HFFc6 (cell line): ENCODE results near the gene ATXN10. TPM values are rescaled to one million over a fixed set of nuclear protein-coding genes. Genes with fewer than 3 reads are reported as not detected.
A peak's percentile ranks its signal among the peaks of the same experiment; 100 is the strongest.

ENCODE experiments used
- DNase-seq: peaks from one replicate; pipeline ENCODE4 v3.0.0-alpha.2; 2018
- H3K27ac Mint-ChIP-seq: 2 replicates; pipeline ENCODE4 v1.8.0; 2020; ENCODE audit warnings: mild to moderate bottlenecking, mixed read lengths
- H3K27me3 Mint-ChIP-seq: 2 replicates; pipeline ENCODE4 v1.8.0; 2021; ENCODE audit warnings: mild to moderate bottlenecking, moderate library complexity, mixed read lengths; ENCODE audit not compliant: insufficient read depth
- H3K36me3 Mint-ChIP-seq: 2 replicates; pipeline ENCODE4 v1.8.0; 2021; ENCODE audit warnings: low read depth, mixed read lengths
- H3K4me1 Mint-ChIP-seq: 2 replicates; pipeline ENCODE4 v1.8.0; 2020; ENCODE audit warnings: low read depth, mixed read lengths
- H3K4me3 Mint-ChIP-seq: 2 replicates; pipeline ENCODE4 v1.8.0; 2020; ENCODE audit warnings: mild to moderate bottlenecking, moderate library complexity, mixed read lengths
- H3K9me3 Mint-ChIP-seq: 2 replicates; pipeline ENCODE4 v1.8.0; 2020; ENCODE audit warnings: mild to moderate bottlenecking, mixed read lengths
- CTCF ChIP-seq: fragments of 200-600 bp; sonication (generic); IDR thresholded peaks from 2 replicates; pipeline ENCODE4 v1.5.0; 2021; ENCODE audit warnings: antibody characterized with exemption, mild to moderate bottlenecking
- total RNA-seq, 6 experiments: library from RNA; stranded (reverse); fragmentation: NEBNext Ultra II Directional; extraction: Animal tissue kit (Norgen Biotek cat#: 25700); gene quantifications; 2 replicates in 1 of 6; 3 replicates in 5 of 6; pipeline ENCODE4 v1.2.3, GENCODE V29; 2021

The ATXN10 gene
- total RNA-seq, 6 experiments from 2014 or later, result 287 to 426 (median 370) TPM

- DNase-seq, result peak; percentile 20
- H3K27me3 Mint-ChIP-seq, result peaks cover 2% of the 10 kb centered on the region
- no peak overlapping the region for H3K4me3 Mint-ChIP-seq
Measured at GRCh38 chr22:45645526-45646414, 25.9 kb upstream of the ATXN10 start.

GRCh38 chr22:45647532-45648225 is 24.0 kb upstream of the ATXN10 start:
- no peak for TF ChIP-seq CTCF
- DNase-seq, result no peak
- peaks cover 14% of the 10 kb centered on the region for H3K27me3 Mint-ChIP-seq
- H3K4me1 Mint-ChIP-seq, result peaks cover 19% of the 10 kb centered on the region
- peaks cover 5% of the 10 kb centered on the region; the same call in 1 of the 2 replicates for H3K36me3 Mint-ChIP-seq
- H3K4me3 Mint-ChIP-seq, result no peak overlapping the region
- no peaks in the 10 kb centered on the region; the same call in 1 of the 2 replicates for H3K9me3 Mint-ChIP-seq
- no peak overlapping the region for H3K27ac Mint-ChIP-seq

More at GRCh38 chr22:45645526-45646414, 25.9 kb upstream of the ATXN10 start:
- Mint-ChIP-seq H3K27ac (no peak overlapping the region), H3K9me3 (no peaks in the 10 kb centered on the region), H3K36me3 (no peaks in the 10 kb centered on the region), H3K4me1 (peaks cover 20% of the 10 kb centered on the region)
- peak; percentile 98 for TF ChIP-seq CTCF

GRCh38 chr22:45648301-45649117 is 23.1 kb upstream of the ATXN10 start:
- Mint-ChIP-seq H3K4me3 (no peak overlapping the region), H3K9me3 (no peaks in the 10 kb centered on the region; the same call in 1 of the 2 replicates), H3K36me3 (peaks cover 5% of the 10 kb centered on the region; the same call in 1 of the 2 replicates), H3K27me3 (peaks cover 14% of the 10 kb centered on the region), H3K4me1 (peaks cover 23% of the 10 kb centered on the region), H3K27ac (no peak overlapping the region)
- TF ChIP-seq CTCF, result no peak
- no peak for DNase-seq

- Mint-ChIP-seq H3K4me3 (no peak overlapping the region), H3K36me3 (peaks cover 5% of the 10 kb centered on the region; the same call in 1 of the 2 replicates), H3K4me1 (peaks cover 23% of the 10 kb centered on the region), H3K27me3 (peaks cover 14% of the 10 kb centered on the region), H3K27ac (no peak overlapping the region), H3K9me3 (no peaks in the 10 kb centered on the region; the same call in 1 of the 2 replicates)
- no peak for TF ChIP-seq CTCF
- no peak for DNase-seq
Measured at GRCh38 chr22:45649809-45650208, 21.8 kb upstream of the ATXN10 start.

GRCh38 chr22:45650721-45651120 is 20.9 kb upstream of the ATXN10 start:
- H3K27ac Mint-ChIP-seq, result no peak overlapping the region
- H3K4me3 Mint-ChIP-seq, result no peak overlapping the region
- TF ChIP-seq CTCF, result no peak
- H3K4me1 Mint-ChIP-seq, result peaks cover 22% of the 10 kb centered on the region
- no peak for DNase-seq
- H3K27me3 Mint-ChIP-seq, result peaks cover 14% of the 10 kb centered on the region
- peaks cover 5% of the 10 kb centered on the region; the same call in 1 of the 2 replicates for H3K36me3 Mint-ChIP-seq
- no peaks in the 10 kb centered on the region; the same call in 1 of the 2 replicates for H3K9me3 Mint-ChIP-seq
